Small intestine (tissue), 7 donors: Measurements from ENCODE around the gene C19orf67. TPM values are rescaled to one million over a fixed set of nuclear protein-coding genes. Genes with fewer than 3 reads are reported as not detected.
A peak's percentile ranks its signal among the peaks of the same experiment; 100 is the strongest.

Experiments used
- DNase-seq, 2 donors: peaks; one replicate each; pipeline versions ENCODE4 v3.0.0 to v3.0.0-alpha.2; 2013
- FAIRE-seq: peaks from 2 replicates; lab custom pipeline; 2012; peaks lifted over from hg19 to GRCh38; lab: Jason Lieb, UNC
- H3K27ac ChIP-seq, 3 donors: one replicate each; pipeline ENCODE4 v1.5.1; 2013; ENCODE audit warnings: low read length in 2 of 3, mild to moderate bottlenecking in 2 of 3, control low read depth in 1 of 3, inconsistent platforms in 1 of 3, low read depth in 1 of 3, moderate library complexity in 1 of 3
- H3K27me3 ChIP-seq, 3 donors: one replicate each; pipeline ENCODE4 v1.6.1; 2013; ENCODE audit warnings: low read length in 3 of 3, inconsistent platforms in 1 of 3; ENCODE audit not compliant: control insufficient read depth in 3 of 3, insufficient read depth in 3 of 3
- H3K36me3 ChIP-seq, 3 donors: one replicate each; pipeline ENCODE4 v1.6.1; 2013; ENCODE audit warnings: low read length in 3 of 3, inconsistent platforms in 1 of 3, low read depth in 1 of 3, mild to moderate bottlenecking in 1 of 3, moderate library complexity in 1 of 3; ENCODE audit not compliant: control insufficient read depth in 3 of 3, insufficient read depth in 2 of 3
- H3K4me1 ChIP-seq, 3 donors: one replicate each; pipeline ENCODE4 v1.6.1; 2013; ENCODE audit warnings: low read length in 2 of 3, inconsistent platforms in 1 of 3, low read depth in 1 of 3, mild to moderate bottlenecking in 1 of 3, moderate library complexity in 1 of 3; ENCODE audit not compliant: control insufficient read depth in 3 of 3, insufficient read depth in 2 of 3
- H3K4me3 ChIP-seq, 3 donors: one replicate each; pipeline ENCODE4 v1.5.1; 2013; ENCODE audit warnings: low read length in 3 of 3, control low read depth in 1 of 3, inconsistent platforms in 1 of 3, low read depth in 1 of 3, mild to moderate bottlenecking in 1 of 3, moderate library complexity in 1 of 3
- H3K9me3 ChIP-seq, 2 donors: one replicate each; pipeline ENCODE4 v1.6.1; 2013; ENCODE audit warnings: low read depth in 1 of 2, low read length in 1 of 2; ENCODE audit not compliant: control insufficient read depth in 2 of 2, insufficient read depth in 1 of 2
- WGBS, 3 donors: extraction: QIAGEN DNeasy Blood & Tissue Kit; methylation state at CpG; one replicate each; pipeline ENCODE4 v1.1.7; 2013; 5-methylcytosine and 5-hydroxymethylcytosine counted together
- polyA plus RNA-seq, 4 donors: library from polyadenylated mRNA; stranded (reverse) in 3 of 4; unstranded in 1 of 4; fragments of 200-250 nt in 3 of 4; fragments of 120-200 nt in 1 of 4; gene quantifications; one replicate each; pipeline versions ENCODE4 v1.2.1 to v1.2.3, GENCODE V29; 2013
- donor health status: healthy with polysubstance abuse.
- donor health status: control.
- donor health status: control.
- donor health status: Bipolar disorder and iron deficiency.
- donor health status: healthy.

The C19orf67 gene
- polyA plus RNA-seq, 4 donors, result 0.07 TPM; not detected in 3

DNA sequence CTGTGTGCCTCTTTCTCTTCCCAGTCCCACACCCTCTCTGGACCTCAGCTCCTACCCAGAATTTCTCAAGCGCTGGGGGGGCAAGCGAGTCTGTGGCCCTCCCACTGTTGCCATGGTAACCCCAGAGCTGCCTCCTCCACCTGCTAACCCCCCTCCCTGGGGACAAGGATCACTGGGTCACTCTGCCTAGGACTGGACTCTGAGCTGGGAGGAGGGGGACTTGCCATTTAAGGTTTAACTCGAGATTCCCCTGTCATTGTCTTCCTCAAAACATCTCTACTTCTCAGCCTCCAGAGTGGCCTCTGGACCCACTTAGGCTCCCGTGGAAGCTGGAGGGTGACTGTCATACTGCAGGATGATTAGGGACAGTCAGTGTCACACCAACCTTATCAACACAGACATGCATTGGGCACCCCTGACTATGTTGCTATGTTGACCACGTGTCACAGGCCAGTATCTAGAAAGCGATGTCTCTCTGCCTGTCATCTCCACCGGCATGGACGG lies 25.9 kb downstream of the C19orf67 start:
- Histone ChIP-seq H3K9me3 (no peaks in the 10 kb centered on the region), H3K4me1 (peaks cover 0 to 31% (median 2%) of the 10 kb centered on the region in 3 donors), H3K27me3 (peaks cover 0 to 35% (median 6%) of the 10 kb centered on the region in 3 donors), H3K4me3 (no peak overlapping the region), H3K27ac (peak overlapping the region in 1 of 3 donors; percentile 28), H3K36me3 (no peaks in the 10 kb centered on the region)
- DNase-seq (peak; percentile 43 to 59), FAIRE-seq (no peak)
- WGBS, 3 donors, result 20 to 44% (median 29%) methylated on average over 8 of the region's 8 CpGs

DNA sequence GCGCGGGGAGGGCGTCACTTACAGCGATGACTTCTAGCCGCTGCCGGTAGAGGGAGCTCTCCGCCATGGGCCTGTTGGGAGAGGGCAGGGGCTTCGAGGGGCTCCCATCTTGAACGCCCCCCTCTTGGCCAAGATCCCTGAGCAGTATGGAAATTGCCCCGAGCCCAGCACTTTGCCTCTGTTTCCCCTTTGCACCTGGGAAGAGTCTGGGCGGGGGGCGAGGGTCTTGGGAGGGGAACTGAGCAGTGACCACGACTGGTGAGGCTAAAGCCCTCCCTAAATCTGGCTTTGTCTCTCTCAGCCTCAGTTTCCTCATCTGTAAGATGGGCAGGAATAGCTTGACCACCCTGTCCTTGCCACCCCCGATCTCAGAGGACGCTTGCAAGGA lies 26.5 kb downstream of the C19orf67 start:
- Histone ChIP-seq H3K4me1 (peaks cover 0 to 31% (median 2%) of the 10 kb centered on the region in 3 donors), H3K9me3 (no peaks in the 10 kb centered on the region), H3K27me3 (peaks cover 0 to 40% (median 6%) of the 10 kb centered on the region in 3 donors), H3K27ac (no peak overlapping the region), H3K4me3 (no peak overlapping the region), H3K36me3 (no peaks in the 10 kb centered on the region)
- no peak for FAIRE-seq
- DNase-seq, result no peak
- WGBS, 3 donors, result 17 to 30% (median 27%) methylated on average over 13 to 15 of the region's 15 CpGs

DNA sequence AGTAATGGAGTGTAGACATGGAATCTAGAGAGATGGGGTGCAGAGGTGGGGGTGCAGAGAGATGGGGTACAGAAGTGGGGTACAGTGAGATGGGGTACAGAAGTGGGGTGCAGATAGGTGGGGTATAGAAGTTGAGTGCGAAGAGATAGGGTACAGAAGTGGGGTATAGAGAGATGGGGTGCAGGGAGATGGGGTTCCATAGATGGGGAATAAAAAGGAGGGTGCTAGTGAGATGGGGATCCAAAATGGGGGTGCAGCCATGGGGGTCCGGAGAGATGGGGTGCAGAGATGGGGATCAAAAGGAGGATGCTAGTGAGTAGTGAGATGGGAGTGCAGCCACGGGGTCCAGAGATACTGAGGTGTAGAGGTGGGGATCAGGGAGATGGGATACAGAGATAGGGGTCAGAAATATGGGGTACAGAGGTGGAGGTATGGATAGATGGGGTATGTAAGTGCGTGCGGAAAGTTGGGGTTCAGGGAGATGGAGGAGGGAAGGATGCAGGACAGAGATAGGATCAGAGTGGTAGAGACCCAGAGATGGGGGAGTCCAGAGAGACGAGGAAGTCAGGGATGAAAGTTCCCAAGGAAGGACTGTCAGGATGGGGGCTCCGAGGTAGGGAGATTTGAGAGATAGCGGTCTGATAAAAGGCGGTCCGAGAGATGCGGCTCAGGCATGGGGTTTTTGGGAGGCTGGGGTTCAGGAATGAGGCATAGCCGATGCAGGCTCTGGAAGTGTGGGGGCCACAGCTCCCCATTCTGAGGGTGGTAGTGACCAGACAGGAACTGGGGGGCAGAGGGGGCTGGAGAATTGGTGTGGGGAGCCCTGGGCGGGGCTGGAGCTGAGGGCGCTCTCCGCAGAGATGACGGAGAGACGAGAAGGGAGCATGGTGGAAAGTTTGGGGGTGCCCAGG lies 27.1 kb downstream of the C19orf67 start:
- peaks cover 0 to 40% (median 6%) of the 10 kb centered on the region in 3 donors for H3K27me3 ChIP-seq
- H3K27ac ChIP-seq, result no peak overlapping the region
- 24 to 45% (median 35%) methylated on average over 15 to 17 of the region's 17 CpGs for WGBS, 3 donors
- FAIRE-seq (no peak), DNase-seq (no peak)
- no peaks in the 10 kb centered on the region for H3K36me3 ChIP-seq
- peaks cover 0 to 31% (median 2%) of the 10 kb centered on the region in 3 donors for H3K4me1 ChIP-seq
- H3K4me3 ChIP-seq, result no peak overlapping the region
- no peaks in the 10 kb centered on the region for H3K9me3 ChIP-seq

DNA sequence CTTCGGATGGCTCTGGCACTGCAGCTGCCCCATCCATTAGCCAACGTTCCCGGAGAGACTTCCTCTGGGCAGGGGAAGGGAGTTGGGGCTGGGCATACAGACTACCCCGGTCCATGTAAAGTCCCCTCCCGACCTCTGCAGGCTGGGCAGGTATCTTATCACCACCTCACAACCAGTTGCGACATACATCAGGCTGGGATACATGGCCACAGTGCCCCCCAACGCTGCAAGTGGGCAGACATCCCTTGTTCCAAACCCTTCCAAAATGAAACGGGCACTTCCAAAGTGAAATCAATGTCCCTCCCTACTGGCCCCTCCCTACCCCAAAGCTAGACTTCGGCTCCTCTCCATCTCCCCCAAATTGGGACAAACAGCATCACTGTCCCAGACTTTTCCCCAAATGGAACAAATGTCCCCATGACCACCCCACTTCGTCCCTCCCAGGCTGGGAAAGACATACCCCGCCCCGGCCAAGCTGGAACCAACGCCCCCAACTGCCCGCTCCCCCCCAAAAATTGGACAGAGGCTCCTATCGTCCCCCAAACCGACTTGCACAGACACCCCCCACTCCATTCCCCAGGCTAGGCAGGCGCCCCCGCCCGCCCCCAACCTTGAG lies 28.7 kb downstream of the C19orf67 start:
- DNase-seq (no peak), FAIRE-seq (no peak)
- Histone ChIP-seq H3K27me3 (peaks cover 0 to 40% (median 6%) of the 10 kb centered on the region in 3 donors), H3K9me3 (peaks cover 0 to 6% of the 10 kb centered on the region in 2 donors), H3K4me1 (peaks cover 0 to 26% (median 2%) of the 10 kb centered on the region in 3 donors), H3K27ac (no peak overlapping the region), H3K4me3 (peak overlapping the region in 1 of 3 donors; percentile 7), H3K36me3 (peaks cover 0 to 7% (median 0%) of the 10 kb centered on the region in 3 donors)
- 31 to 47% (median 44%) methylated on average over 17 to 19 of the region's 19 CpGs for WGBS, 3 donors

DNA sequence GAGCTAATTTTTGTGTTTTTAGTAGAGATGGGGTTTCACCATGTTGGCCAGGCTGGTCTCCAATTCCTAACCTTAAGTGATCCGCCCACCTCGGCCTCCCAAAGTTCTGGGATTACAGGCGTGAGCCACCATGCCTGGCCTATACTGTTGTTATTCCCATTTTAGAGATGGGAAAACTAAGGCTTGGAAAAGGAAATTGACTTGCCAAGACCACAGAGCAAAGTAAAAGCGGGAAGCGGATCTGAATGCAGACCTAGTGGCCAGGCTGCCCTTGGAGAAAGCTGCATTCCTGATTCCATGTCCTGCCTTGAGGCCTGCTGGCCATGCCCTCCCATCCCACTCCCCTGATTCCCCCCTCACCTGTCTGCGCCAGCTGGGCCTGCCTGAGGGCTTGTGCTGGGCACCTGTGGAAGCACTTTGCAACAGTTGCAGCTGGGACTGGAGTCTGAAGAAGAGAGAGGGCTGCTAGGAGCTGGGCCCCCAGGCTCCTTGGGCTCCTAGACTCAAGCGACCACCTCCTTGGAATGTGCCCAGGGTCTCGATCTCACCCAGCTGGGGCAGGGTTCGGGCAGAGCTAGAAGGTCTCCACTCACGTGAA lies 29.4 kb downstream of the C19orf67 start:
- Histone ChIP-seq H3K4me3 (no peak overlapping the region), H3K4me1 (peaks cover 0 to 19% (median 0%) of the 10 kb centered on the region in 3 donors), H3K36me3 (peaks cover 0 to 10% (median 0%) of the 10 kb centered on the region in 3 donors), H3K27ac (no peak overlapping the region), H3K9me3 (peaks cover 0 to 6% of the 10 kb centered on the region in 2 donors), H3K27me3 (peaks cover 0 to 40% (median 6%) of the 10 kb centered on the region in 3 donors)
- FAIRE-seq (no peak), DNase-seq (no peak)
- WGBS, 3 donors, result 94 to 97% (median 96%) methylated on average over 10 of the region's 10 CpGs

DNA sequence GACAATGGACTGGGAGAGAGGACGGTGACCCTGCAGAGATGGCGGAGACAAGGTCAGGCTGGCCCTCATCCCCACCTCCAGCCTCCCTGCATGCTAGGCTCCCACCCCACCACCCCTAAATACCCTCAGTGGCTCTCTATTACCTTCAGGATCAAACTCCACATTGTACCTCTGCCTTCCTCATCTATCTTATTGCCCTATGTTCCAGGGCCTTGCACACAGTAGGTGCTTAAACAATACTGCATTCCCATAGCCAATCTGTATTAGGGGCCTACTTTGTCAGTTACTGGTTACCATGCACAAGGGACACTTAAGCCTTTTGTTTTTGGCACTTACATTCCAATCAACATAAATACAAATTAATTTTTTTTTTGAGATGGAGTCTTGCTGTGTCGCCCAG lies 30.2 kb downstream of the C19orf67 start:
- Histone ChIP-seq H3K9me3 (peaks cover 0 to 6% of the 10 kb centered on the region in 2 donors), H3K27ac (no peak overlapping the region), H3K36me3 (peaks cover 0 to 14% (median 0%) of the 10 kb centered on the region in 3 donors), H3K4me3 (no peak overlapping the region), H3K4me1 (peaks cover 0 to 18% (median 0%) of the 10 kb centered on the region in 3 donors), H3K27me3 (peaks cover 0 to 40% (median 6%) of the 10 kb centered on the region in 3 donors)
- DNase-seq (no peak), FAIRE-seq (no peak)
- 86 to 98% (median 91%) methylated on average over 3 of the region's 3 CpGs for WGBS, 3 donors

DNA sequence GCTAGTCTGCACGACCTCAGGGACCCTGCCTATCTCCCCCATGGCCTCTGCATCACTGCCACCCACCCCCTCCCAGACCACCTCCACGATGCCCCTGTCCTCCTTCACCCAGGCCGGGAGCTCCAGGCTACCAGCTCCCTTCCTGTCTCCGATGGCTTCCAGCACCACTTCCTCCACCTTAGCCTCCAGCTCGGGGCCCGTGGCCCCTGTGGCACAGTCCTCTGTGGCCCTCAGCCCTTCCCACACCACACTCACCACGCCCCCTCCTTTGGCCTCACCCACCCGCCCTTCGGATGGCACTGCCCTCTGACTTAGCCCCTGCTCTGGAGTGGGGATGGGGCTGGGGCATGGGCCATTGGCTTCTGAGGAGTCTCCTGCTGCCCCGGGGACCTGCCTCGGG lies 30.9 kb downstream of the C19orf67 start:
- DNase-seq (no peak), FAIRE-seq (no peak)
- Histone ChIP-seq H3K9me3 (peaks cover 0 to 6% of the 10 kb centered on the region in 2 donors), H3K4me1 (peaks cover 0 to 12% (median 0%) of the 10 kb centered on the region in 3 donors), H3K4me3 (no peak overlapping the region), H3K36me3 (peaks cover 0 to 14% (median 0%) of the 10 kb centered on the region in 3 donors), H3K27me3 (peaks cover 0 to 38% (median 4%) of the 10 kb centered on the region in 3 donors), H3K27ac (no peak overlapping the region)
- 54 to 73% (median 61%) methylated on average over 11 of the region's 11 CpGs for WGBS, 3 donors

DNA sequence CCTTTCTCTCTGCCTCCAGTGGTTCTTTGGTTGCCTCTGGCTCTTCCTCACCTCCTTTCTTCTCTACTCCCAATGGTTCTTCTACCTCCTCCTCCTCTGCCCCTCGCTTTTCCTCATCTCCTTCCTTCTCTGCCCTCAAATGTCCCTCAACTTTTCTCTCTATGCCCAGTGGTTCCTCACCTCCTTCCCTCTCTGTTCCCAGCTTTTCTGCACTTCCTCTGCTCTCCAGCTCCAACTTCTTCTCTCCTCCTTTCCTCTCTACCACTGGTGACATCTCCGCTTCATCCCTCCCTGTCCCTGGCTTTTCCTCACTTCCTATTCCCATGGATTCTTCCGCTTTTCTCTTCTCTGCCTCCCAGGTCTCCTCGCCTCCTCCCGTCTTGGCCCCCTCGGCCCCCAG lies 31.5 kb downstream of the C19orf67 start:
- Histone ChIP-seq H3K36me3 (peaks cover 0 to 16% (median 1%) of the 10 kb centered on the region in 3 donors), H3K9me3 (peaks cover 0 to 6% of the 10 kb centered on the region in 2 donors), H3K4me3 (no peak overlapping the region), H3K27ac (no peak overlapping the region), H3K27me3 (peaks cover 0 to 32% (median 4%) of the 10 kb centered on the region in 3 donors), H3K4me1 (peaks cover 0 to 6% (median 0%) of the 10 kb centered on the region in 3 donors)
- no peak for DNase-seq
- 81 to 89% (median 82%) methylated on average over 6 of the region's 6 CpGs for WGBS, 3 donors
- FAIRE-seq, result no peak
